A673 (cell line): ENCODE data around the gene SEMA5A. TPM values are rescaled to one million over a fixed set of nuclear protein-coding genes. Genes with fewer than 3 reads are reported as not detected.
A peak's percentile ranks its signal among the peaks of the same experiment; 100 is the strongest.

Source experiments
- BruUV-seq: library from RNA; stranded (reverse); fragments of 400-500 nt; replicated peaks from 2 replicates; lab custom pipeline; 2021; lab: Mats Ljungman, UMichigan
- CTCF ChIA-PET: fragments of 300-600 bp; sonication (Branson Sonifier 250); formaldehyde crosslinking; loops from one replicate; lab custom pipeline; 2022; ENCODE audit warnings: antibody characterized with exemption; lab: Charles Lee
- POLR2A ChIA-PET: fragments of 300-600 bp; sonication (Branson Sonifier 250); formaldehyde crosslinking; loops from one replicate; lab custom pipeline; 2022; ENCODE audit warnings: antibody characterized with exemption; ENCODE audit not compliant: low non-redundant PET; lab: Charles Lee
- DNase-seq: peaks from one replicate; pipeline ENCODE4 v3.0.0-alpha.2; 2015; ENCODE audit warnings: low spot score
- H3K27ac ChIP-seq: fragments of 200-600 bp; sonication (generic); 2 replicates; pipeline ENCODE4 v1.5.1; 2016; ENCODE audit warnings: mixed run types, low read depth, mild to moderate bottlenecking, mixed read lengths, antibody characterized with exemption, low read length; ENCODE audit not compliant: poor library complexity, severe bottlenecking
- H3K27me3 ChIP-seq: fragments of 200-600 bp; sonication (generic); replicated peaks from 2 replicates; pipeline ENCODE4 v1.6.1; 2017; ENCODE audit warnings: mixed run types, low read depth, mild to moderate bottlenecking, mixed read lengths, antibody characterized with exemption, low read length; ENCODE audit not compliant: insufficient read depth, poor library complexity
- H3K36me3 ChIP-seq: fragments of 200-600 bp; sonication (generic); 2 replicates; pipeline ENCODE4 v1.6.1; 2016; ENCODE audit warnings: mixed run types, mild to moderate bottlenecking, mixed read lengths, antibody characterized with exemption, low read length; ENCODE audit not compliant: insufficient read depth, poor library complexity, severe bottlenecking
- H3K4me1 ChIP-seq: fragments of 200-600 bp; sonication (generic); 2 replicates; pipeline ENCODE4 v1.6.1; 2017; ENCODE audit warnings: mixed run types, mild to moderate bottlenecking, mixed read lengths, antibody characterized with exemption, low read length; ENCODE audit not compliant: insufficient read depth, poor library complexity, severe bottlenecking
- H3K4me3 ChIP-seq: fragments of 200-600 bp; sonication (generic); 2 replicates; pipeline ENCODE4 v1.5.1; 2016; ENCODE audit warnings: low read depth, mixed run types, mild to moderate bottlenecking, mixed read lengths, low read length; ENCODE audit not compliant: poor library complexity, severe bottlenecking
- H3K9me3 ChIP-seq: fragments of 200-600 bp; sonication (generic); 2 replicates; pipeline ENCODE4 v1.6.1; 2016; ENCODE audit warnings: mixed run types, low read depth, mild to moderate bottlenecking, mixed read lengths, antibody characterized with exemption, low read length; ENCODE audit not compliant: poor library complexity, severe bottlenecking
- EZH2 ChIP-seq: fragments of 200-600 bp; sonication (generic); IDR thresholded peaks from 2 replicates; pipeline ENCODE4 v1.6.1; 2017; ENCODE audit warnings: borderline replicate concordance, low read depth, mild to moderate bottlenecking, mixed read lengths, antibody characterized with exemption, low read length; ENCODE audit not compliant: poor library complexity, severe bottlenecking
- intact Hi-C: fragments of 100-400 bp; cut with micrococcal nuclease; formaldehyde crosslinking; loops from one replicate; pipeline ENCODE4 v1.10.0; 2022; ENCODE audit not compliant: unreplicated experiment
- total RNA-seq: library from RNA; stranded (reverse); gene quantifications from 2 replicates; pipeline ENCODE4 v1.2.3, GENCODE V29; 2021
- TF ChIP-seq, protein P1 (sequence below): fragments of 300-800, 200-600 bp; sonication (generic); conservative IDR thresholded peaks from 2 replicates; pipeline ENCODE4 v1.5.1; 2017; ENCODE audit warnings: low read depth, mild to moderate bottlenecking, antibody characterized with exemption, low read length, moderate library complexity, mixed read lengths

SEMA5A gene
- total RNA-seq, 1 experiment from 2014 or later, result 0.17 TPM

DNA sequence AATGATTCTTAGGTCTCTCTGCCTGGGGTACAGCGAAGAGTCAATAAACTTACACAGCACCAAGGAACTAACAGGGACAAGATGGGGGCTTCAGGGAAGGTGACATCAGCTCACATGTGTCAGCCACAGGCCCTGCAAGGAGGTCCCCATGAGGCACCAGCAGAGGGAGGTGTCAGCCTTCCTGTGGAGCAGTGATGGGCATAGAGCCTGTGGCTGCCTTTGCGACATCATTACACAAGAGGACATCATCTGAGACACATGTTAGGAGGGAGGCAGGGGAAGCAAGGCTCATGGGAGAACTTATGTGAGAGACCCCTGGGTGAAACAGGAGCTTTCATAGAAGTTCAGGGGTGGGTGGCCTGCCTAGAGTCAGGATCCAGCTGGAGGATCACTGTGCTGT lies 389.6 kb downstream of the SEMA5A start:
- peak; percentile 4 for DNase-seq
- BruUV-seq, result no TSS peak
- CTCF ChIA-PET, result no interaction called here
- H3K9me3 ChIP-seq, result no peaks in the 10 kb centered on the region
- no peaks in the 10 kb centered on the region for H3K4me1 ChIP-seq
- H3K4me3 ChIP-seq, result no peak overlapping the region
- intact Hi-C loops, result no loop called here
- POLR2A ChIA-PET, result no interaction called here
- no peaks in the 10 kb centered on the region for H3K27me3 ChIP-seq
- TF ChIP-seq EZH2, result no peak
- TF ChIP-seq, protein P1, sequence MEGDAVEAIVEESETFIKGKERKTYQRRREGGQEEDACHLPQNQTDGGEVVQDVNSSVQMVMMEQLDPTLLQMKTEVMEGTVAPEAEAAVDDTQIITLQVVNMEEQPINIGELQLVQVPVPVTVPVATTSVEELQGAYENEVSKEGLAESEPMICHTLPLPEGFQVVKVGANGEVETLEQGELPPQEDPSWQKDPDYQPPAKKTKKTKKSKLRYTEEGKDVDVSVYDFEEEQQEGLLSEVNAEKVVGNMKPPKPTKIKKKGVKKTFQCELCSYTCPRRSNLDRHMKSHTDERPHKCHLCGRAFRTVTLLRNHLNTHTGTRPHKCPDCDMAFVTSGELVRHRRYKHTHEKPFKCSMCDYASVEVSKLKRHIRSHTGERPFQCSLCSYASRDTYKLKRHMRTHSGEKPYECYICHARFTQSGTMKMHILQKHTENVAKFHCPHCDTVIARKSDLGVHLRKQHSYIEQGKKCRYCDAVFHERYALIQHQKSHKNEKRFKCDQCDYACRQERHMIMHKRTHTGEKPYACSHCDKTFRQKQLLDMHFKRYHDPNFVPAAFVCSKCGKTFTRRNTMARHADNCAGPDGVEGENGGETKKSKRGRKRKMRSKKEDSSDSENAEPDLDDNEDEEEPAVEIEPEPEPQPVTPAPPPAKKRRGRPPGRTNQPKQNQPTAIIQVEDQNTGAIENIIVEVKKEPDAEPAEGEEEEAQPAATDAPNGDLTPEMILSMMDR, result 0 out of 2 replicates have a peak, but pooled peaks have one; percentile 11
- no peaks in the 10 kb centered on the region for H3K36me3 ChIP-seq
- H3K27ac ChIP-seq, result no peak overlapping the region

DNA sequence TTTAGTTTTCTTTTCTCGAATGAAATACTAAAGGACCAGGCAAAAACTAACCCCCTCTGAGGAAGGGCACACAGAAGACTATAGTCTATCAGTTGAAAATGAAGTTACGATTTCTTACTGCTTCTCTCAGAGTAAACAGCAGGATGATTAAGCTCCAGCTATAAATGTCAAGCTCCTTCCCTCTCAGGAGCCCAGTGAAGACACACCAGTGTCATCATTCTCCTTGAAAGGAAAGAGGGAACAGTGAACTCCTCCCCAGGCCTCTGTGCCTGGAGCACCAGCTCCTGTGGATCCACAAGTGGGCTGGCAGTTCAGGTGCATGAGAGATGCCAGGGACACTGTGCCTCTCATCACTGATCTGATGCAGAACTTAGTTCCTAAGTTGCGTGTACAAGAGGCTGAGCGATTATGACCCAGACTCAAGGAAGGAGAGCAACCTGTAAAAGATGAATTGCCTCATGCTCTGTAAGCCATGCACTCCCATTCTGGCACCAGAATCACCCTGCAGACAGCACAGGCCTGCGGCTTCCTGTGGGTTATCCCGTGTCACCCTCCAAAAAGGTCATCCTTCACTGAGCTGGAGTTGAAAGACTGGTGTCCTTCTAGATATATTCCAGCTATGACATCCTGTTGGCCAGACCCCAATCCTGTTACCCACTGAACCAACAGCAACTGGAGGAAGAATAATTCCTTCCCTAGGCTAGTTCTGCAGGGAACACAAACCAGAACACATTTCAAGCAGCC lies 394.0 kb downstream of the SEMA5A start:
- H3K4me3 ChIP-seq, result no peak overlapping the region
- TF ChIP-seq, protein P1, result no peak
- no peak for TF ChIP-seq EZH2
- intact Hi-C loops, result no loop called here
- no peaks in the 10 kb centered on the region for H3K4me1 ChIP-seq
- BruUV-seq, result no TSS peak
- H3K27ac ChIP-seq, result no peak overlapping the region
- DNase-seq, result no peak
- POLR2A ChIA-PET, result no interaction called here
- CTCF ChIA-PET, result no interaction called here
- no peaks in the 10 kb centered on the region for H3K27me3 ChIP-seq
- H3K9me3 ChIP-seq, result no peaks in the 10 kb centered on the region
- H3K36me3 ChIP-seq, result no peaks in the 10 kb centered on the region

DNA sequence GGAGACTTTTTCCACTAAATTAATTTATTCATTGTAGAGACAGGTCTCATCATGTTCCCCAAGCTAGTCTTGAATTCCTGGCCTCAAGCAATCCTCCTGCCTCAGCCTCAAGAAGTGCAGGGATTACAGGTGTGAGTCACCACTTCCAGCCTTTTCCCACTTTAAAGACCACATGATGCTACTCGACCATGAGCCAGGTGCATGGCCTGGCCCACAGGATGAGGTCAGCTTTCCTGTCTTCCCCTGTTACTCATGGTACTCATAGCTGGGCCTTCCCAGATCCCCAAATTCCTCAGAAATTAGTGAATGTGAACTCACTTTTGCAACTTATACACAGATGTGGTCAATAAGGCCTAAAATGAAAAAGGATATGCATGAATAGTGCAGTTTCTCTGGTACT lies 395.9 kb downstream of the SEMA5A start:
- no TSS peak for BruUV-seq
- intact Hi-C loops, result no loop called here
- no peak for DNase-seq
- POLR2A ChIA-PET, result no interaction called here
- Histone ChIP-seq H3K4me3 (no peak overlapping the region), H3K27ac (no peak overlapping the region), H3K9me3 (no peaks in the 10 kb centered on the region), H3K4me1 (no peaks in the 10 kb centered on the region), H3K36me3 (no peaks in the 10 kb centered on the region), H3K27me3 (no peaks in the 10 kb centered on the region)
- TF ChIP-seq EZH2, result no peak
- TF ChIP-seq, protein P1, result no peak
- CTCF ChIA-PET, result no interaction called here
